OCI-LY3 (cell line): ENCODE results near the gene SLC16A6.
"Not testable (repeated sequence)": the region's sequence is repeated elsewhere in the genome, so short reads cannot be mapped to it uniquely, and the experiment has no call there.

ENCODE experiments used
- H2AFZ ChIP-seq: fragments of 200-600, 300-600 bp; shearing (Covaris generic); 2 replicates; pipeline ENCODE4 v1.6.0; 2014; ENCODE audit warnings: antibody characterized with exemption, low read depth, low read length
- H3K27ac ChIP-seq: fragments of 200-600, 300-600 bp; sonication (generic); 2 replicates; pipeline ENCODE4 v1.5.1; 2014; ENCODE audit warnings: mild to moderate bottlenecking, low read length, moderate library complexity, mixed read lengths
- H3K27me3 ChIP-seq: fragments of 200-600, 300-600 bp; sonication (generic); 2 replicates; pipeline ENCODE4 v1.6.1; 2014; ENCODE audit warnings: low read depth, low read length, mixed read lengths
- H3K36me3 ChIP-seq: fragments of 200-600, 300-600 bp; sonication (generic); replicated peaks from 2 replicates; pipeline ENCODE3; 2014; ENCODE audit warnings: low read depth, low read length, mixed read lengths
- H3K4me1 ChIP-seq: fragments of 300-600, 200-600 bp; sonication (generic); 2 replicates; pipeline ENCODE4 v1.6.1; 2014; ENCODE audit warnings: low read length, mixed read lengths
- H3K4me2 ChIP-seq: fragments of 200-600, 300-600 bp; sonication (generic); 2 replicates; pipeline ENCODE4 v1.6.1; 2014; ENCODE audit warnings: low read length, mixed read lengths
- H3K4me3 ChIP-seq: fragments of 300-600, 200-600 bp; sonication (generic); 2 replicates; pipeline ENCODE4 v1.5.1; 2014; ENCODE audit warnings: antibody characterized with exemption, mild to moderate bottlenecking, low read length, moderate library complexity
- H3K79me2 ChIP-seq: fragments of 300-600, 200-600 bp; shearing (Covaris generic); 2 replicates; pipeline ENCODE4 v1.6.1; 2014; ENCODE audit warnings: mild to moderate bottlenecking, low read length, mixed read lengths
- H3K9ac ChIP-seq: fragments of 300-600, 200-600 bp; shearing (Covaris generic); 2 replicates; pipeline ENCODE4 v1.6.0; 2014; ENCODE audit warnings: mild to moderate bottlenecking, low read length, moderate library complexity
- H3K9me3 ChIP-seq: fragments of 200-600, 300-600 bp; shearing (Covaris generic); 2 replicates; pipeline ENCODE4 v1.6.1; 2014; ENCODE audit warnings: low read length, mixed read lengths; ENCODE audit not compliant: insufficient read depth
- H4K20me1 ChIP-seq: fragments of 200-600, 300-600 bp; sonication (generic); 2 replicates; pipeline ENCODE4 v1.6.1; 2016; ENCODE audit warnings: low read length, mixed read lengths; ENCODE audit not compliant: insufficient read depth
- CTCF ChIP-seq: fragments of 200-600, 300-600 bp; sonication (generic); IDR thresholded peaks from 2 replicates; pipeline ENCODE4 v1.5.1; 2014; ENCODE audit warnings: antibody characterized with exemption, low read length, low read depth
- EZH2phosphoT487 ChIP-seq: fragments of 200-600 bp; shearing (Covaris generic); IDR thresholded peaks from 2 replicates; pipeline ENCODE4 v1.6.1; 2018; ENCODE audit warnings: antibody characterized with exemption, mixed run types, low read depth

Gene SLC16A6

GRCh38 chr17:68257934-68258333, 33.0 kb downstream of the SLC16A6 start:
- Histone ChIP-seq H3K9me3 (no peaks in the 10 kb centered on the region), H3K4me3 (no peak overlapping the region), H3K9ac (no peak overlapping the region), H4K20me1 (no peaks in the 10 kb centered on the region), H3K4me2 (0 out of 2 replicates have a peak overlapping the region, but pooled peaks have one; percentile 82), H3K36me3 (peaks cover 26% of the 10 kb centered on the region), H3K79me2 (no peaks in the 10 kb centered on the region; the same call in 1 of the 2 replicates), H3K4me1 (peaks cover 54% of the 10 kb centered on the region), H3K27me3 (no peaks in the 10 kb centered on the region), H3K27ac (peak overlapping the region; percentile 81), H2AFZ (no peak overlapping the region)
- TF ChIP-seq CTCF (no peak), EZH2phosphoT487 (no peak)

GRCh38 chr17:68256701-68257100, 34.2 kb downstream of the SLC16A6 start:
- H3K27me3 ChIP-seq, H3K9ac ChIP-seq, H4K20me1 ChIP-seq, H2AFZ ChIP-seq, H3K4me2 ChIP-seq, H3K79me2 ChIP-seq, H3K4me3 ChIP-seq, H3K9me3 ChIP-seq: not testable (repeated sequence)
- peak overlapping the region; percentile 58 for H3K27ac ChIP-seq
- H3K36me3 ChIP-seq = peaks cover 27% of the 10 kb centered on the region
- peaks cover 51% of the 10 kb centered on the region for H3K4me1 ChIP-seq

- Histone ChIP-seq H4K20me1 (no peaks in the 10 kb centered on the region), H3K27ac (peak overlapping the region; percentile 58)
Measured at GRCh38 chr17:68255731-68256538, 35.0 kb downstream of the SLC16A6 start.

GRCh38 chr17:68255151-68255550, 35.8 kb downstream of the SLC16A6 start:
- H3K9ac ChIP-seq = no peak overlapping the region
- no peak overlapping the region; the same call in 1 of the 2 replicates for H3K27ac ChIP-seq
- H3K36me3 ChIP-seq = peaks cover 33% of the 10 kb centered on the region
- H3K79me2 ChIP-seq = no peaks in the 10 kb centered on the region; the same call in 1 of the 2 replicates
- no peak overlapping the region for H3K4me3 ChIP-seq
- H3K9me3 ChIP-seq = no peaks in the 10 kb centered on the region
- H2AFZ ChIP-seq = no peak overlapping the region
- no peaks in the 10 kb centered on the region for H3K27me3 ChIP-seq
- no peaks in the 10 kb centered on the region for H4K20me1 ChIP-seq
- no peak overlapping the region for H3K4me2 ChIP-seq
- peaks cover 49% of the 10 kb centered on the region for H3K4me1 ChIP-seq
- TF ChIP-seq CTCF (no peak), EZH2phosphoT487 (no peak)

More at GRCh38 chr17:68255731-68256538, 35.0 kb downstream of the SLC16A6 start:
- H3K4me1 ChIP-seq = peaks cover 51% of the 10 kb centered on the region
- no peaks in the 10 kb centered on the region for H3K9me3 ChIP-seq
- H3K9ac ChIP-seq = no peak overlapping the region
- no peak overlapping the region for H2AFZ ChIP-seq
- no peaks in the 10 kb centered on the region for H3K27me3 ChIP-seq
- peak overlapping the region; percentile 16; the same call in 1 of the 2 replicates for H3K4me2 ChIP-seq
- TF ChIP-seq CTCF (no peak), EZH2phosphoT487 (no peak)
- peaks cover 28% of the 10 kb centered on the region for H3K36me3 ChIP-seq
- no peak overlapping the region for H3K4me3 ChIP-seq
- H3K79me2 ChIP-seq = no peaks in the 10 kb centered on the region; the same call in 1 of the 2 replicates

- H4K20me1 ChIP-seq, H3K9ac ChIP-seq, H3K4me2 ChIP-seq, H3K4me3 ChIP-seq, H2AFZ ChIP-seq, H3K27me3 ChIP-seq, H3K79me2 ChIP-seq, H3K27ac ChIP-seq, H3K9me3 ChIP-seq: not testable (repeated sequence)
- Histone ChIP-seq H3K4me1 (peaks cover 44% of the 10 kb centered on the region), H3K36me3 (peaks cover 36% of the 10 kb centered on the region)
Measured at GRCh38 chr17:68253426-68253825, 37.5 kb downstream of the SLC16A6 start.
